ENCODE measurements around the gene FBLN1.
"Not testable (repeated sequence)": the region's sequence is repeated elsewhere in the genome, so short reads cannot be mapped to it uniquely, and the experiment has no call there.

Gene FBLN1

DNA sequence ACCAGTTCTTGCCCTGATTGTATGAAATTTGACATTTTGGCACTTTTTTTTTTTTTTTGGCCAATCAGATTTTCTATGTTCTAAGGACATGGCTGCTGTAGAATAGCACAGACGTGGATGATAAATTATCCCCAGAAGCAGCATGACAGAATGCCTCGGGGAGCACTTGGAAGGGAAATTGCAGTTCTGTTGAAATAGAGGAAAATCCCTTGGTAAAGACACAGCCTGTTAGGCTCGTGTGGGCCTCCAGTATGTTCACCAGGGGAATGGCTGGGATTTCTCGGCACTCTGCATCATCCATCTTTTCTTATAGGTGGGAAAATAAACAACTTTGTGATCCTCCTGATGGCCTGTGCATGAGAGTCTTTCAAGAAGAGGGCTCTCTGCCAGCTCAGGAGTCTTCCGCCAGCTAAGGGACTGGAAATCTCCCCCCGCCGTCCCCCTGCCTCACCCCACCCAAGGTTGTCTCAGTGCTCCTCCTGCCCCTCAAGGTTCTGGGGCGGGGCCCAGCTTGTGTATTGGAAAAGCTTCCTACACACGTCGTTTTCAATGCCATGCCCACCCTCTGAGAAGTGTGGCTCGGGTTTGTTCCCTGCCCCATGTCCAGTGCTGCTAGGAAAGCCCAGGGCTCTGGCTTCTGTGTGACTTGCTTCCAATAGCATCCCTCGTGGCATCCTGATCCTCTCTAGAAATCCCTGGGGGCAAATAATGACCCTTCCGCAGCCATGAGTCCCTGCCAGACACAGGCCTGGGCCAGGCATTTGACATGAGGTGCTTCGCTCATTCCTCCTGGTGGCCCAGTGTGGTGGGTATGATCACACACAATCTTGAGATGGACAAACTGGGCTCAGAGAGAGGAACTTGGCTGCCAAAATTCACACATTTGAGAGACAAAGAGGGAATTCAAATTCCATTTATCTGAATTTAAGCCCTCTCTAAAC lies 98.4 kb downstream of the FBLN1 start:
- Histone ChIP-seq H3K4me1 (peaks cover 0 to 7% (median 0%) of the 10 kb centered on the region in 4 donors), H3K27me3 (no peaks in the 10 kb centered on the region), H3K36me3 (peaks cover 0 to 17% (median 8%) of the 10 kb centered on the region in 3 donors), H3K4me3 (no peak overlapping the region), H3K27ac (no peak overlapping the region), H3K9me3 (no peaks in the 10 kb centered on the region)
- no peak for DNase-seq
- intact Hi-C loops (cut with DNase I; ENCODE audit: low total_unique reads), result no loop called here
- TF ChIP-seq, protein P1, sequence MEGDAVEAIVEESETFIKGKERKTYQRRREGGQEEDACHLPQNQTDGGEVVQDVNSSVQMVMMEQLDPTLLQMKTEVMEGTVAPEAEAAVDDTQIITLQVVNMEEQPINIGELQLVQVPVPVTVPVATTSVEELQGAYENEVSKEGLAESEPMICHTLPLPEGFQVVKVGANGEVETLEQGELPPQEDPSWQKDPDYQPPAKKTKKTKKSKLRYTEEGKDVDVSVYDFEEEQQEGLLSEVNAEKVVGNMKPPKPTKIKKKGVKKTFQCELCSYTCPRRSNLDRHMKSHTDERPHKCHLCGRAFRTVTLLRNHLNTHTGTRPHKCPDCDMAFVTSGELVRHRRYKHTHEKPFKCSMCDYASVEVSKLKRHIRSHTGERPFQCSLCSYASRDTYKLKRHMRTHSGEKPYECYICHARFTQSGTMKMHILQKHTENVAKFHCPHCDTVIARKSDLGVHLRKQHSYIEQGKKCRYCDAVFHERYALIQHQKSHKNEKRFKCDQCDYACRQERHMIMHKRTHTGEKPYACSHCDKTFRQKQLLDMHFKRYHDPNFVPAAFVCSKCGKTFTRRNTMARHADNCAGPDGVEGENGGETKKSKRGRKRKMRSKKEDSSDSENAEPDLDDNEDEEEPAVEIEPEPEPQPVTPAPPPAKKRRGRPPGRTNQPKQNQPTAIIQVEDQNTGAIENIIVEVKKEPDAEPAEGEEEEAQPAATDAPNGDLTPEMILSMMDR (IDR thresholded peaks at IDR 0.05), result no peak

GRCh38 chr22:45602004-45602733 lies 99.5 kb downstream of the FBLN1 start:
- intact Hi-C loops (cut with DNase I; ENCODE audit: low total_unique reads), result no loop called here
- no peaks in the 10 kb centered on the region for H3K9me3 ChIP-seq
- peaks cover 0 to 7% (median 0%) of the 10 kb centered on the region in 4 donors for H3K4me1 ChIP-seq
- H3K36me3 ChIP-seq, result peaks cover 0 to 17% (median 8%) of the 10 kb centered on the region in 3 donors
- TF ChIP-seq, protein P1 (IDR thresholded peaks at IDR 0.05), result no peak
- H3K27ac ChIP-seq, result no peak overlapping the region
- DNase-seq, result no peak
- H3K27me3 ChIP-seq, result no peaks in the 10 kb centered on the region
- no peak overlapping the region for H3K4me3 ChIP-seq

DNA sequence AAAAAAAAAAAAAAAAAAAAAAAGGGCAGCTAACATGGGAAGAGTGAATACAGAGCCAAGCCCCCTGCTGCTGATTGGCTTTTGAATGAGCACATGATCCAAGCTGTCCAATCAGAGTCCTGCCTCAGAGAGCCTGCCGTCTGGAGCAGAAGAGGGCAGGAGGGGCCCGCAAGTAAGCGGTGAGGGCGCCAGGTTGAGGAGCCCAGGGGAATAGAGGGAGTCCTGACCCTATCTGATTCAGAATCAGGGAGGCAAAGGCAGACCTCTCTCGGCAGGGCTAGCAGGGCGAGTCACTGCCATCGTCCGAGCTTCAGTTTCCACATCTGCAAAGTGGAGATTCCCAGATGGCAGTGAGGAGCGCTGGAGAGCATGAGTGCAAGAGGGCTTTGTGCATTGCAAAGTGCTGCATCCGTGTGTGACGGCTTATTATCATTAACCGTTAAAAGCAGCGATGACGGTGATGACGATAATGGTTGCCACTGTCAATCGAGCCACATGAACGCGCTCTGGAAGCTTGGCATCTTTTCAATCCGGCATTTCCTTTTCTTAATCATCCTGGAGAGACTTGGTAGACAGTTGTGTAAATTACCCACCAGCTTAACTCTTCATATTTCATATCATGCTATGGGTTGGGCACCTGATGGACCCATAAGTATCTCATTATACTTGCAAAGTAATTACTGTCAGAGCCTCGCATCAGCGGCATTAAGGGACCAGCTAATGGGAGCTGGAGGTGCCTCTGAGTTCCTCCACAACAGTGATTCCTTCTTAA lies 100.3 kb downstream of the FBLN1 start:
- DNase-seq, result no peak
- Histone ChIP-seq H3K27me3 (no peaks in the 10 kb centered on the region), H3K36me3 (peaks cover 0 to 17% (median 8%) of the 10 kb centered on the region in 3 donors), H3K9me3 (no peaks in the 10 kb centered on the region), H3K27ac (no peak overlapping the region), H3K4me3 (no peak overlapping the region), H3K4me1 (peaks cover 0 to 7% (median 0%) of the 10 kb centered on the region in 4 donors)
- TF ChIP-seq, protein P1 (IDR thresholded peaks at IDR 0.05), result no peak
- intact Hi-C loops (cut with DNase I; ENCODE audit: low total_unique reads), result no loop called here

DNA sequence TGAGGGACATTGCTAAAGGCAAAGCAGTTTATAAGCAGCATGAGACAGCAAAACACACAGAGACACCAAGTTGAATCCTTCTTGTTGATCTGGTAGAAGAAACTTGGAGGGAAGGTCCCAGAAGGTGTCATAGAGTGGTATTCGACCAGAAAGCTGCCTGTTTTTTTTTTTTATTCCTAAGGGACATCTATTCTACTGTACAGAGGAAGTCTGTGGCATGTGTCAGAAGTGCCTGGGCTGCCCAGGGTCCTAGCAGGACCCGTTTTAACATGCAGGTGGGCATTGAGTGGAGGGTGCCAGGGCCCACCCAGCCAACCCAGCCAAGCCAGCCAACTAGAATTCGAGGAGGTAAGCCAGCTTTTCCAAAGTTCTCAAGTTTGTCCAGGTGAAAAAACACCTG lies 100.9 kb downstream of the FBLN1 start:
- Histone ChIP-seq H3K4me1 (peaks cover 0 to 7% (median 0%) of the 10 kb centered on the region in 4 donors), H3K27ac (no peak overlapping the region), H3K4me3 (no peak overlapping the region), H3K27me3 (no peaks in the 10 kb centered on the region), H3K9me3 (no peaks in the 10 kb centered on the region), H3K36me3 (peaks cover 0 to 17% (median 8%) of the 10 kb centered on the region in 3 donors)
- intact Hi-C loops (cut with DNase I; ENCODE audit: low total_unique reads), result no loop called here
- TF ChIP-seq, protein P1 (IDR thresholded peaks at IDR 0.05), result no peak
- DNase-seq, result no peak

DNA sequence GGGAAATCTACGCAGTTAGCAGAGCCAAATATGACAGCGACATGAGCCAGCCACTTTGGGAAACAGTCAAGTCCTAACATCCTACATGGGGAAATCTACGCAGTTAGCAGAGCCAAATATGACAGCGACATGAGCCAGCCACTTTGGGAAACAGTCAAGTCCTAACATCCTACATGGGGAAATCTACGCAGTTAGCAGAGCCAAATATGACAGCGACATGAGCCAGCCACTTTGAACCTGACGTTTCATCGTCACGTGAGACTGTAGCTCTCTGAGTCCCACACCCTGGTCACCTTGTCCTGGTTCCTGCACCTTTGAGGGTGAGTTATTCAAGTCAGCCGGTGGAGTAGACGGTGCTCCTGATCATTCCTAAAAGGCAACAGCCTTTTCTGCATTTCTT lies 105.4 kb downstream of the FBLN1 start:
- H3K4me1 ChIP-seq; H3K4me3 ChIP-seq; DNase-seq; intact Hi-C loops (cut with DNase I; ENCODE audit: low total_unique reads); H3K27ac ChIP-seq; H3K36me3 ChIP-seq; H3K27me3 ChIP-seq; H3K9me3 ChIP-seq: not testable (repeated sequence)

All from tibial artery (tissue), 4 donors.